ENCODE results near the gene ATF6.

GRCh38 chr1:162011337-162012012, 245.4 kb downstream of the ATF6 start:
- TF ChIP-seq CTCF (conservative IDR thresholded peaks at IDR 0.05 in 1 of 2, IDR thresholded peaks at IDR 0.05 in 1 of 2; ENCODE audit: low read depth in 1 of 2, low read length in 2 of 2), result no peak
- TF ChIP-seq EZH2 (IDR thresholded peaks at IDR 0.05; ENCODE audit: low read length, missing control alignments), result no peak

All from fibroblast of lung (primary cell).